ENCODE results near the gene NRAP.

The NRAP gene, protein sequence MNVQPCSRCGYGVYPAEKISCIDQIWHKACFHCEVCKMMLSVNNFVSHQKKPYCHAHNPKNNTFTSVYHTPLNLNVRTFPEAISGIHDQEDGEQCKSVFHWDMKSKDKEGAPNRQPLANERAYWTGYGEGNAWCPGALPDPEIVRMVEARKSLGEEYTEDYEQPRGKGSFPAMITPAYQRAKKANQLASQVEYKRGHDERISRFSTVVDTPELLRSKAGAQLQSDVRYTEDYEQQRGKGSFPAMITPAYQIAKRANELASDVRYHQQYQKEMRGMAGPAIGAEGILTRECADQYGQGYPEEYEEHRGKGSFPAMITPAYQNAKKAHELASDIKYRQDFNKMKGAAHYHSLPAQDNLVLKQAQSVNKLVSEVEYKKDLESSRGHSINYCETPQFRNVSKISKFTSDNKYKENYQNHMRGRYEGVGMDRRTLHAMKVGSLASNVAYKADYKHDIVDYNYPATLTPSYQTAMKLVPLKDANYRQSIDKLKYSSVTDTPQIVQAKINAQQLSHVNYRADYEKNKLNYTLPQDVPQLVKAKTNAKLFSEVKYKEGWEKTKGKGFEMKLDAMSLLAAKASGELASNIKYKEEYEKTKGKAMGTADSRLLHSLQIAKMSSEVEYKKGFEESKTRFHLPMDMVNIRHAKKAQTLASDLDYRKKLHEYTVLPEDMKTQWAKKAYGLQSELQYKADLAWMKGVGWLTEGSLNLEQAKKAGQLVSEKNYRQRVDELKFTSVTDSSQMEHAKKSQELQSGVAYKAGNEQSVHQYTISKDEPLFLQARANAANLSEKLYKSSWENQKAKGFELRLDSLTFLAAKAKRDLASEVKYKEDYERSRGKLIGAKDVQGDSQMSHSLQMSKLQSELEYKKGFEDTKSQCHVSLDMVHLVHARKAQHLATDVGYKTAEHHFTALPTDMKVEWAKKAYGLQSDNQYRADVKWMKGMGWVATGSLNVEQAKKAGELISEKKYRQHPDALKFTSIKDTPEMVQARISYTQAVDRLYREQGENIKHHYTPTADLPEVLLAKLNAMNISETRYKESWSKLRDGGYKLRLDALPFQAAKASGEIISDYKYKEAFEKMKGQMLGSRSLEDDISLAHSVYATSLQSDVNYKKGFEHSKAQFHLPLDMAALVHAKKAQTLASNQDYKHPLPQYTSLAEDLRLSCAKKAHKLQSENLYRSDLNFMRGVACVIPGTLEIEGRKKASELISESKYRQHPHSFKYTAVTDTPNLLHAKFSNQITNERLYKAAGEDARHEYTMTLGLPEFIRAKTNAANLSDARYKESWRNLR (N-terminal part only)

DNA sequence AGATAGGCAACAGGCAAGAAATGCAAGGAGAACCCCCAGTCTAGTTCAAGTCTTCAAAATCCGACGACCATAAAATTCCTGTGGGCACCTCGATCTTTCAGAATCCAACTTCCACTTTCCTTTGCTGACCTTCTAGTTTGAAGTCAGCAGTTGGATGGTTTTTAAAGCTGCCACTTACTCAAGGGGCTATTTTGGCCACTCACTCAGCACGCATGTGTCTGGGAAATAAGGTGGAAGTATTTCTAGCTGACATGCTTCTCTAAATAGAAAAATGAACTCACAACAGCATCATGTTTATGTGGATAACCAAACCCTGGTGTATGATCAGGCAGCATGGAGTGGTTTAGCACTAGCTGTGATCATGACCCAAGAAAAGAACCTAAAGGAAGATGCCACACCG, at the start of gene NRAP:
Gene NRAP (minus strand): TSS at position 134 of the 400 bp plus-strand sequence. CDS start 159 bp downstream, outside the sequence.
- DNase-seq (ENCODE audit: low read depth): no peak
- H3K4me3 ChIP-seq (replicated peaks; ENCODE audit: low read depth, low read length): no peak within 1 kb of the TSS
- TF ChIP-seq, protein P1, sequence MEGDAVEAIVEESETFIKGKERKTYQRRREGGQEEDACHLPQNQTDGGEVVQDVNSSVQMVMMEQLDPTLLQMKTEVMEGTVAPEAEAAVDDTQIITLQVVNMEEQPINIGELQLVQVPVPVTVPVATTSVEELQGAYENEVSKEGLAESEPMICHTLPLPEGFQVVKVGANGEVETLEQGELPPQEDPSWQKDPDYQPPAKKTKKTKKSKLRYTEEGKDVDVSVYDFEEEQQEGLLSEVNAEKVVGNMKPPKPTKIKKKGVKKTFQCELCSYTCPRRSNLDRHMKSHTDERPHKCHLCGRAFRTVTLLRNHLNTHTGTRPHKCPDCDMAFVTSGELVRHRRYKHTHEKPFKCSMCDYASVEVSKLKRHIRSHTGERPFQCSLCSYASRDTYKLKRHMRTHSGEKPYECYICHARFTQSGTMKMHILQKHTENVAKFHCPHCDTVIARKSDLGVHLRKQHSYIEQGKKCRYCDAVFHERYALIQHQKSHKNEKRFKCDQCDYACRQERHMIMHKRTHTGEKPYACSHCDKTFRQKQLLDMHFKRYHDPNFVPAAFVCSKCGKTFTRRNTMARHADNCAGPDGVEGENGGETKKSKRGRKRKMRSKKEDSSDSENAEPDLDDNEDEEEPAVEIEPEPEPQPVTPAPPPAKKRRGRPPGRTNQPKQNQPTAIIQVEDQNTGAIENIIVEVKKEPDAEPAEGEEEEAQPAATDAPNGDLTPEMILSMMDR (IDR thresholded peaks at IDR 0.05; ENCODE audit: low read length, missing control alignments): no peak

DNA sequence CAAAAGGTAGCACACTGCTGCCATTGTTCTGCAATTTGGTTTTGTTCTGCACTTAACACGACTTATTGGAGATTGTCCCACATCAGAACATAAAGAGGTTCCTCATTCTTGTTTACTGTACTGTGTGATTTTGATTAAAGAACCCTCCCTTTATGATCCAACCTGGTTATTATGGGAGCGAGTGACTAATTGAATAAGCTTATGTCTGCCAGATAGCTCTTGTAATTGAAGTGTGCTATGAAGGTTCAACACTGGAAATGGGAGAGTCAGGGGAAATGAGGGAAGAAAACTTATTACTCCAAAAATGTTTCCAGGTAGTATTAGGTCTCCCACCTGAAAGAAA, 49.8 kb upstream of the NRAP start:
- TF ChIP-seq, protein P1 (IDR thresholded peaks at IDR 0.05; ENCODE audit: low read length, missing control alignments): no peak
- no peak overlapping the region for H3K4me3 ChIP-seq (replicated peaks; ENCODE audit: low read depth, low read length)
- no peak for DNase-seq (ENCODE audit: low read depth)

DNA sequence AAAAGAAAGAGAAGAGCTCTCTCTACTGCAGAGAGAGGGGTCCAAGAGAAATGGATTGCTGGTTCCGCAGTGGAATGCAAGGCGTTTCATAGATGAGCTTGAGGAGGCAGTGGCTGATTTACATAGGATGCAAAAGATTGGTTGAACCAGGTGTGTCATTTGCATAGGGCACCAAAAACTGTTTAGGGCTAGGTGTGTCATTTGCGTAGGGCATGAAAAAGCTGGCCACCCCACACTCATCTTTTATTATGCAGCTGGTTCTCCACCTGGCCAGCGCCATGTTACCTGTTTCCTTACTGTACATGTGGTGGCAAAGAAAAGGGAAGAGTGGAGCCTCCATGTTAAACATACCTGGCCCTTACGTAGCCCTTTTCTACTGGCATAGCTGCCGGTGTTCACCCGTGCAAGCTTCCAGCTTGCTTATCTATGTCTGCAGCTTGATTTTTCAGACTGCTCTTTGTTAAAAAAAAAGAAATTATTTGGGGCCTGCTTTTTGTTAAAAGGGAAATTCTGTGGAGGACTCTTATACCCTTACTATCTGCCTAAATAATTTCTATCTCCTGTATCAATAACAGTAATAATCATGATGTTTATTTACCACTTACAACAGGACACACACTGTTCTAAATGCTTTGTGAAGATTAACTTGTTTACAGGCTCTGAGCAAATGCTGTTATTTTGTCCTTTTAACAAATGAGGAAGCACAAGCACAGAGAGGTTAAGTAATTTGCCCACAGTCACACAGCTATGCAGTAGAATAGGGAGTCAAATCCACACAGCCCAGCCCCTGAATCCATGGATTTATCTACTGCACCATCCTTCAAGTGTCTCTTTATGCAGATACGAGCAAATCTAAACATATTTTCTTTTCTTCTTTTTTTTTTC, 49.2 kb upstream of the NRAP start:
- DNase-seq (ENCODE audit: low read depth): no peak
- TF ChIP-seq, protein P1 (IDR thresholded peaks at IDR 0.05; ENCODE audit: low read length, missing control alignments): no peak
- no peak overlapping the region for H3K4me3 ChIP-seq (replicated peaks; ENCODE audit: low read depth, low read length)

DNA sequence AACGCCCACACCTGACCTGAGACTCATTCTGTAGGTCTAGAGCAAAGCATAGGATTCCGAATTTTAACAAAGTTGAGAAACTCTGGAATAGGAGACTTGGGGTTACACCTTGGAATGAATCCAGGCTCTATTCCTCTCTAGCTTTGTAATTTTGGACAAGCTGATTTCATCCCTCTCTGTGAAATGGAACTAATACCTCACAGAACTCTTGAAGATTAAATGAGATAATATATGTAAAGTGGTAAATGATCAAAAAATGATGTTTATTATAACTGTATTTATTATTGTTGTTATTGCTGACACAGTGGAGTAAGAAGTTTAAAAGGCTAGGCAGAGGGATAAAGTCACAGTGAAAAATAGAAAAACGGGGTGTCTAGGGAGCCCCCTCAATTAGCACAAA, 48.2 kb upstream of the NRAP start:
- H3K4me3 ChIP-seq (replicated peaks; ENCODE audit: low read depth, low read length): no peak overlapping the region
- DNase-seq (ENCODE audit: low read depth): no peak
- TF ChIP-seq, protein P1 (IDR thresholded peaks at IDR 0.05; ENCODE audit: low read length, missing control alignments): no peak

DNA sequence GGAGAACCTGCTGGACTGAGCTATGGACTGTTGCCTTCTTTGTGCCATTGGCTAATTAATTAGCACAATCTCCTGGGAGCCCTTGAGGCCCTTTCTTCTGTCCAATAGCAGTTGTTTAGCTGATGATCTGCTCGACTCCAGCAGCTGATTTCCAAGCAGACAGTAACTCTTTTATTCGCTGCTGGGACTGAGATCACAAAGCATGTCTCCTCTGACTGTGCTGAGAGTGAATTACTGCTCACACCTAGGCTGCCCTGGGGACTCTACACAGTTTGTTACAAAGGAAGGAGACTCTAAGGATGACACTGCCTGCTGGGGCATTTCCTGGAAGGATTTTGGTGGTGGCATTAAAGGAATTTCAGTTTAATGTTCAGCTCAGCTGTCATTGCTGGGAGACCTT, 47.3 kb upstream of the NRAP start:
- no peak overlapping the region for H3K4me3 ChIP-seq (replicated peaks; ENCODE audit: low read depth, low read length)
- DNase-seq (ENCODE audit: low read depth): no peak
- TF ChIP-seq, protein P1 (IDR thresholded peaks at IDR 0.05; ENCODE audit: low read length, missing control alignments): no peak
